Suprapubic skin (tissue), 4 donors: ENCODE results near the gene NR0B1. TPM values are rescaled to one million over a fixed set of nuclear protein-coding genes. Genes with fewer than 3 reads are reported as not detected.

Experiments used
- DNase-seq, 2 donors: peaks; one replicate each; pipeline ENCODE4 v3.0.0-alpha.2; 2019; ENCODE audit warnings: low spot score in 2 of 2
- H3K27ac ChIP-seq: fragments of 200-600 bp; sonication (generic); one replicate; pipeline ENCODE4 v1.5.1; 2019
- H3K27me3 ChIP-seq: fragments of 200-600 bp; sonication (generic); one replicate; pipeline ENCODE4 v1.5.1; 2019
- H3K36me3 ChIP-seq: fragments of 200-600 bp; sonication (generic); one replicate; pipeline ENCODE4 v1.5.1; 2019
- H3K4me1 ChIP-seq: fragments of 200-600 bp; sonication (generic); one replicate; pipeline ENCODE4 v1.5.1; 2019
- H3K4me3 ChIP-seq: fragments of 200-600 bp; sonication (generic); one replicate; pipeline ENCODE4 v1.5.1; 2019; ENCODE audit warnings: mild to moderate bottlenecking
- H3K9me3 ChIP-seq: fragments of 200-600 bp; sonication (generic); one replicate; pipeline ENCODE4 v1.5.1; 2019
- EP300 ChIP-seq: sonication (generic); formaldehyde crosslinking; IDR thresholded peaks from one replicate; pipeline ENCODE4 v1.6.1; 2017; ENCODE audit warnings: antibody characterized with exemption
- POLR2A ChIP-seq, 2 donors: fragments of 450-650 bp; IDR thresholded peaks; one replicate each; pipeline ENCODE4 v1.6.1; 2017; ENCODE audit warnings: antibody characterized with exemption in 2 of 2, mild to moderate bottlenecking in 2 of 2, moderate library complexity in 2 of 2
- POLR2AphosphoS5 ChIP-seq, 3 donors: sonication (generic); formaldehyde crosslinking; IDR thresholded peaks; one replicate each; pipeline ENCODE4 v1.6.1; 2017; ENCODE audit warnings: antibody characterized with exemption in 3 of 3
- whole genome bisulfite sequencing: methylation state at CpG from one replicate; pipeline ENCODE4 v1.1.5; 2018; 5-methylcytosine and 5-hydroxymethylcytosine counted together
- total RNA-seq, 4 donors: library from RNA; depleted of rRNA; stranded (reverse); fragments of >200 nt; gene quantifications; one replicate each; pipeline ENCODE4 v1.1.0, GENCODE V29; 2016
- TF ChIP-seq, protein P1 (sequence below), 2 donors: fragments of 200-600 bp in 1 of 2; fragments of 450-650 bp in 1 of 2; sonication (generic) in 1 of 2; IDR thresholded peaks; one replicate each; pipeline ENCODE4 v1.5.1; 2016 to 2019; ENCODE audit warnings: antibody characterized with exemption in 2 of 2, mild to moderate bottlenecking in 1 of 2, moderate library complexity in 1 of 2

NR0B1 gene, protein sequence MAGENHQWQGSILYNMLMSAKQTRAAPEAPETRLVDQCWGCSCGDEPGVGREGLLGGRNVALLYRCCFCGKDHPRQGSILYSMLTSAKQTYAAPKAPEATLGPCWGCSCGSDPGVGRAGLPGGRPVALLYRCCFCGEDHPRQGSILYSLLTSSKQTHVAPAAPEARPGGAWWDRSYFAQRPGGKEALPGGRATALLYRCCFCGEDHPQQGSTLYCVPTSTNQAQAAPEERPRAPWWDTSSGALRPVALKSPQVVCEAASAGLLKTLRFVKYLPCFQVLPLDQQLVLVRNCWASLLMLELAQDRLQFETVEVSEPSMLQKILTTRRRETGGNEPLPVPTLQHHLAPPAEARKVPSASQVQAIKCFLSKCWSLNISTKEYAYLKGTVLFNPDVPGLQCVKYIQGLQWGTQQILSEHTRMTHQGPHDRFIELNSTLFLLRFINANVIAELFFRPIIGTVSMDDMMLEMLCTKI
- not detected for total RNA-seq

DNA sequence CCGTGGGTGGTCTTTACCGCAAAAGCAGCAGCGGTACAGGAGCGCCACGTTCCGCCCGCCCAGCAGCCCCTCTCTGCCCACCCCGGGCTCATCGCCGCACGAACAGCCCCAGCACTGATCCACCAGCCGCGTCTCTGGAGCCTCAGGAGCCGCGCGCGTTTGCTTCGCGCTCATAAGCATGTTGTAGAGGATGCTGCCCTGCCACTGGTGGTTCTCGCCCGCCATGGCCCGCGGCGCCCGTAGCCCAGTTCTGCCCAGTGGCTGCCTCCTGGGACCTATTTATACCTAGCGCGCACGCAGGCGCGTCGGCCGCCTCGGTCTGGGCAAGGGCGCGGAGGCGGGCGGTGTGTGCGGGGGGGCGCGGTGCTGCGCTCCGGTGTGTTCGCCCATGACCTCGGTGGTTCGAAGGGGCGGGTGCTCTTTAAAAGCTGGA, at the start of gene NR0B1:
NR0B1 (minus strand) TSS at position 252 of the 433 bp plus-strand sequence; CDS start at position 225, 27 bp downstream.
- no peak for TF ChIP-seq EP300
- TF ChIP-seq, protein P1, sequence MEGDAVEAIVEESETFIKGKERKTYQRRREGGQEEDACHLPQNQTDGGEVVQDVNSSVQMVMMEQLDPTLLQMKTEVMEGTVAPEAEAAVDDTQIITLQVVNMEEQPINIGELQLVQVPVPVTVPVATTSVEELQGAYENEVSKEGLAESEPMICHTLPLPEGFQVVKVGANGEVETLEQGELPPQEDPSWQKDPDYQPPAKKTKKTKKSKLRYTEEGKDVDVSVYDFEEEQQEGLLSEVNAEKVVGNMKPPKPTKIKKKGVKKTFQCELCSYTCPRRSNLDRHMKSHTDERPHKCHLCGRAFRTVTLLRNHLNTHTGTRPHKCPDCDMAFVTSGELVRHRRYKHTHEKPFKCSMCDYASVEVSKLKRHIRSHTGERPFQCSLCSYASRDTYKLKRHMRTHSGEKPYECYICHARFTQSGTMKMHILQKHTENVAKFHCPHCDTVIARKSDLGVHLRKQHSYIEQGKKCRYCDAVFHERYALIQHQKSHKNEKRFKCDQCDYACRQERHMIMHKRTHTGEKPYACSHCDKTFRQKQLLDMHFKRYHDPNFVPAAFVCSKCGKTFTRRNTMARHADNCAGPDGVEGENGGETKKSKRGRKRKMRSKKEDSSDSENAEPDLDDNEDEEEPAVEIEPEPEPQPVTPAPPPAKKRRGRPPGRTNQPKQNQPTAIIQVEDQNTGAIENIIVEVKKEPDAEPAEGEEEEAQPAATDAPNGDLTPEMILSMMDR (IDR thresholded peaks at IDR 0.05), result no peak
- TF ChIP-seq POLR2AphosphoS5 (IDR thresholded peaks at IDR 0.05), result no peak
- no peak for TF ChIP-seq POLR2A (IDR thresholded peaks at IDR 0.05)
- no peak within 1 kb of the TSS for H3K27ac ChIP-seq
- DNase-seq, result no peak
- H3K4me1 ChIP-seq, result peaks cover 6% of the 10 kb centered on the region
- H3K9me3 ChIP-seq, result no peaks in the 10 kb centered on the region
- H3K36me3 ChIP-seq, result no peaks in the 10 kb centered on the region
- H3K4me3 ChIP-seq, result peak within 1 kb of the TSS; percentile 23
- WGBS, result 25% methylated on average over 11 of the region's 46 CpGs
- H3K27me3 ChIP-seq, result peaks cover 16% of the 10 kb centered on the region

- TF ChIP-seq, protein P1 (IDR thresholded peaks at IDR 0.05), result no peak
- no peak for TF ChIP-seq EP300
- no peak overlapping the region for H3K4me3 ChIP-seq
- H3K9me3 ChIP-seq, result no peaks in the 10 kb centered on the region
- no peaks in the 10 kb centered on the region for H3K27me3 ChIP-seq
- DNase-seq, result no peak
- no peak overlapping the region for H3K27ac ChIP-seq
- no peaks in the 10 kb centered on the region for H3K4me1 ChIP-seq
- no peaks in the 10 kb centered on the region for H3K36me3 ChIP-seq
Observed at GRCh38 chrX:30349946-30350345, 40.8 kb upstream of the NR0B1 start.

DNA sequence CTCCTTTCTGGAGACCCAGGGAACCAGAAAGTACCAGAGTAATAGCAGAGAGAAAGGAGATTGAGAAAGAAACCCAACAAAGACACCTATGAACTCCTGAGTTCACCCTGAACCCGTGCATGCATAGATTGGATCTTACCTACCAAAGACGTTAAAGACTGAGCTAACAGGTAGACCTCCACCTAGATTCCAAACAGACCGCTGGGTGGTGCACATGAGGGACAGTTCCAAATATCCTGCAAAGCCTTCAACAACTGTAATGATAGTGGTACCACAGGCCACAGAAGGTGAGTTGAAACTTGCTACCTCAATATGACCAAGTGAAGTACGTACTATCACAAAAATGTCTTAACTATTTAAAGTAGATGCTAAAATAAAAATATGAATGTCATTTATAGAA, 34.0 kb upstream of the NR0B1 start:
- WGBS, result 49% methylated on average over 4 of the region's 4 CpGs
- no peak overlapping the region for H3K4me3 ChIP-seq
- TF ChIP-seq POLR2AphosphoS5 (IDR thresholded peaks at IDR 0.05) (no peak), POLR2A (IDR thresholded peaks at IDR 0.05) (no peak), EP300 (no peak)
- TF ChIP-seq, protein P1 (IDR thresholded peaks at IDR 0.05), result no peak

GRCh38 chrX:30340753-30341152, 31.6 kb upstream of the NR0B1 start:
- DNase-seq, result no peak
- no peak overlapping the region for H3K27ac ChIP-seq
- no peaks in the 10 kb centered on the region for H3K4me1 ChIP-seq
- no peaks in the 10 kb centered on the region for H3K36me3 ChIP-seq
- H3K9me3 ChIP-seq, result no peaks in the 10 kb centered on the region
- no peaks in the 10 kb centered on the region for H3K27me3 ChIP-seq
- TF ChIP-seq POLR2A (IDR thresholded peaks at IDR 0.05) (no peak), POLR2AphosphoS5 (IDR thresholded peaks at IDR 0.05) (no peak), EP300 (no peak)
- TF ChIP-seq, protein P1 (IDR thresholded peaks at IDR 0.05), result no peak
- no peak overlapping the region for H3K4me3 ChIP-seq
- 85% methylated on average over 7 of the region's 7 CpGs for WGBS

More for the DNA sequence above, 34.0 kb upstream of the NR0B1 start:
- H3K27ac ChIP-seq, result no peak overlapping the region
- no peaks in the 10 kb centered on the region for H3K4me1 ChIP-seq
- no peak for DNase-seq
- H3K9me3 ChIP-seq, result no peaks in the 10 kb centered on the region
- H3K27me3 ChIP-seq, result no peaks in the 10 kb centered on the region
- no peaks in the 10 kb centered on the region for H3K36me3 ChIP-seq

GRCh38 chrX:30327762-30328161, 18.6 kb upstream of the NR0B1 start:
- Histone ChIP-seq H3K36me3 (no peaks in the 10 kb centered on the region), H3K27ac (no peak overlapping the region), H3K4me1 (no peaks in the 10 kb centered on the region), H3K27me3 (no peaks in the 10 kb centered on the region), H3K4me3 (no peak overlapping the region), H3K9me3 (no peaks in the 10 kb centered on the region)
- DNase-seq, result no peak
- WGBS, result 71% methylated on average over 4 of the region's 4 CpGs
- TF ChIP-seq POLR2A (IDR thresholded peaks at IDR 0.05), result no peak
- TF ChIP-seq, protein P1 (IDR thresholded peaks at IDR 0.05), result no peak
- no peak for TF ChIP-seq POLR2AphosphoS5 (IDR thresholded peaks at IDR 0.05)
- TF ChIP-seq EP300, result no peak
